ENCODE data around the gene SYT12.
"Not testable (repeated sequence)": the region's sequence is repeated elsewhere in the genome, so short reads cannot be mapped to it uniquely, and the experiment has no call there.

SYT12 gene

GRCh38 chr11:67022961-67023956 is at the start of gene SYT12:
Gene SYT12, plus strand, starts transcription at chr11:67023134. Its CDS starts 7,011 bp downstream, at chr11:67030145.
- DNase-seq (ENCODE audit: low read depth): no peak

DNA sequence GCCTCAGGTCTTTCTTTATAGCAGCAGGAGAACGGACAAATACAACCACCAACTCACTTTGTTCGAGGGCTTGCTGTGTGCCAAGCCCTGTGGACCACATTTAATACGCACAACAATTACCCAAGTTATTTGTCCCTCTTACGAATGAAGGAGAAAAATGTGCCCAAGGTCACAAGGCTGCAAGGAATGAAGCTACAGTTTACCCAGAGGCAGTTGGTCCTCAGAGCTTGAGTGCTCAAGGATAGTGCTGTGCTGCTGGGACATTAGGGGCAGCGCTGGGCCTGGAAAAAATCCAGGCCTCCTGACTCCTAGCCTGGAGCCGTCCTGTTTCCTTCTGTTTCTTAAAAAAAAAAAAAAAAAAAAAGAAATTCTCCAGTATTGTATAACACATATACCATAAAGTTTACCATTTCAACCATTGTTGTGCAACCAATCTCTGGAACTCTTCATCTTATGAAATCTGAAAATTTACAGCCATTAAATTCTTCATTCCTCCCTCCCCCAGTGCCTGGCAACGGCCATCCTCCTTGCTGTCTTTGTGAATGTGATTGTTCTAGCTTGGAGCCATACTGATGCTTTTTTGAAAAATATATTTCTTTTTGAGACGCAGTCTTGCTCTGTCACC is 48.9 kb upstream of the SYT12 start:
- no peak for DNase-seq (ENCODE audit: low read depth)

GRCh38 chr11:66974724-66975404 is 48.1 kb upstream of the SYT12 start, which contains the start of gene C11orf86:
Gene C11orf86, plus strand, starts transcription at chr11:66975304. Its CDS starts 59 bp downstream, at chr11:66975363.
- no peak for DNase-seq (ENCODE audit: low read depth)

- no peak for DNase-seq (ENCODE audit: low read depth)
These were observed 47.4 kb upstream of the SYT12 start for GRCh38 chr11:66975405-66976027.

DNA sequence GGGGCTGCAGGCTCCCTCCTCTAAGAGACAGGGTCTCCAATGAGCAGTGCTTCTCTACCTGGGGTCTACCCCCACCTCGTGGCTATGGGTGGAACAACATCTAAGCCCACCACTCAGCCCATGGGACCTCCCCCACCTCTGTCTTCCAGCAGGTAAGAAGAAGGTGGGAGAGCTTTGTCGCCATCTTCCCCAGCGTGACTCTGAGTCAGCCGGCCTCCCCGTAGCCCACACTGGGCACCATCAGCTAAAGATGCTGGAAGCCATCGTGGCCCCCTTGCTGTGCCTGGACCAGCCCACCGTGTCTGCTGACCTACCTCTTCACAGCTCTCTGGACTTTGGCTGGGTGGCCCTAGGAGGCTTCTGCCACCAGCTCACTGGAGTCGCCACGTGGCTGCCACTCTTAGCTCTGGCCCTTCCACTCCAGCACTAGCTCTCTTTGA is 46.9 kb upstream of the SYT12 start:
- DNase-seq (ENCODE audit: low read depth): no peak

GRCh38 chr11:66976925-66977324 is 46.0 kb upstream of the SYT12 start:
- DNase-seq (ENCODE audit: low read depth): no peak

- no peak for DNase-seq (ENCODE audit: low read depth)
These were observed 44.7 kb upstream of the SYT12 start for GRCh38 chr11:66978229-66978628.

- no peak for DNase-seq (ENCODE audit: low read depth)
These were observed 44.2 kb upstream of the SYT12 start for GRCh38 chr11:66978717-66979116.

GRCh38 chr11:66979336-66979980 is 43.5 kb upstream of the SYT12 start:
- no peak for DNase-seq (ENCODE audit: low read depth)

DNA sequence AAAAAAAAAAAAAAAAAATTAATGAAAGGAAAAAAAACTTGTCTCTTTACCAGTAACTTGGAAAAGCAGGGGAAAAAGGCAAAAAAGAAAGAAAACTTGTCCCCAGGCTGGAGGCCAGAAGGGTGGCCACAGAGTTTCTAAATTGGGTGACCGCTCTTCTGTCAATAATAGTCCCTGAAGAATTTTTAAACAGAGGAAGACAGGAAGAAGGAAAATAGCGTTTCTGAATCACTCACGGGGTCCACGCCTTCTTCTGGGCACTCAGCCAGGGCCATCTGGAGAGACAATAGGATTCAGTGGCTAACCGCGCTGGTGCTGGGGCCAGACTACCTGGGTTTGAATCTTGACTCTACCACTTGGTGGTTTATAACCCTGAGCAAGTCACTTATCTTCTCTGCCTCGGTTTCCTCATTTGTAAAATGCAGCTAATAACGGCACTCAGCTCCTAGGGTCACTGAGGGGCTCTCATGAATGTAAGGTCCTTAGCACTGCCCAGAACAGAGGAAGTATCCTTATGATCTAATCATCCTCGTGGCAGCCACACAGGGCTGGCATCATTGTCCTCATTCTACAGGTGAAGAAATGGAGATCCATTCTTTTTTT is 40.9 kb upstream of the SYT12 start:
- DNase-seq (ENCODE audit: low read depth): peak; percentile 88

DNA sequence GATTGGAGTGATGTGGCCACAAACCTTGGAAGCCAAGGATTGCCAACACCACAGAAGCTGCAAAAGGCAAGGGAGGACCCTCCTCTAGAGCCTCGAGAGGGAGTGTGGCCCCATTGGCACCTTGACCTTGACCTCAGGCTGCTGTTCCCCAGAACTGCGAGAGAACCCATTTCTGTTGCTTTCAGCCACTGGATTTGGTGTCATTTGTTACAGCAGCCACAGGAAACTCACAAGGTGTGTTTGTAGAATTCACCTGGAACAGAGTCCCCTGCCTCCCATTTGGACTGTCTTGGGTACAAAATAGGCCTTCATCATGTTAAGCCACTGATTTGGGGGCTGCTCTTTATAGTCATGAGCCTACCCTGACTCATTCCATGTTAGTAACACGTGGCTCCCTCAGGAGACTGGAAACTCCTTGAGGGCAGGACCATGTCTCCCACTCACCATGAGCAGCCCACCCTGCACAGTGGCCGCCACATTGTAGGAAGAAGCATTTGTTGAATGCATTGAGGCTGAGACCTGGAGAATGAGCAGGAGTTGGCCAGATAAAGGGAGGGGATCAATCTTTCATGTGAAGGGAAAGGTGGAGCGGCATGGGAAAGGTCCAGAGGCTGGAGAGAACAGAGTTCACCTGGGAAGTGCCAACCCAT is 39.5 kb upstream of the SYT12 start:
- DNase-seq (ENCODE audit: low read depth): no peak

- no peak for DNase-seq (ENCODE audit: low read depth)
These were observed 37.3 kb upstream of the SYT12 start for GRCh38 chr11:66985508-66986177.

- no peak for DNase-seq (ENCODE audit: low read depth)
These were observed 36.8 kb upstream of the SYT12 start for GRCh38 chr11:66986178-66986545.

GRCh38 chr11:66987158-66987620 is 35.7 kb upstream of the SYT12 start:
- DNase-seq (ENCODE audit: low read depth): no peak

DNA sequence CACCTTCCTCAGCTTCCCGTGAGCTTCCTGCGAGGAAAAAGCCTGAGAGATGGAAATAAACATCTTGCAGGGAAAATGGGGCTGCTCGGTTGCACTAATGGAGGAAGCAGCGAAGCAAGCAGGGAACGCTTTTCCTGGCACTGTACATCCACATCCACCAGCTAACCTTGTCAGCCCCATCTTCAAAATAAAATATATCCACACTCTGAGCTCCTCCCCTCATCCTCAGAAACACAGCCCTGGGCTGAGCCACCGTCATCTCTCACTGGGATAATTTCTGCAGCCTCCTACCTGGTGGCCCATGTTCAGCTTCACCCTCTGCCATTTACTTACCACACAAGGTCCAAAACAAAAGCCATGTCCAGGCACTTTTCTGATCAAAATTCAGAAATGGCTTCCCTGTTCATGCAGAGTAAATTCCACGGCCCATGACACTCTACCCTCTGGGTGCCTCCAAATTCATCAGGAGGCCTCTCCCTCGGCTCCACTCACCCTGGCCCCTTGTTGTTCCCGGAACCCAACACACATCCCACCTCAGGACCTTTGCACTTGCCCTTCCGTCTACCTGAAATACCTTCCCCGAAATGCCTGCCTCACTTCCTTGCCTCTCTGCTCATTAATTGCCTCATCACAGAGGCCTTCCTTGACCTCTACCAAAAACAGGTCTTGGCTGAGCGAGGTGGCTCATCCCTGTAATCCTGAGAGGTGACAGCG is 34.9 kb upstream of the SYT12 start:
- no peak for DNase-seq (ENCODE audit: low read depth)

- DNase-seq (ENCODE audit: low read depth): not testable (repeated sequence)
These were observed 34.2 kb upstream of the SYT12 start for GRCh38 chr11:66988741-66989140.

GRCh38 chr11:66989360-66989759 is 33.6 kb upstream of the SYT12 start:
- DNase-seq (ENCODE audit: low read depth): not testable (repeated sequence)

DNA sequence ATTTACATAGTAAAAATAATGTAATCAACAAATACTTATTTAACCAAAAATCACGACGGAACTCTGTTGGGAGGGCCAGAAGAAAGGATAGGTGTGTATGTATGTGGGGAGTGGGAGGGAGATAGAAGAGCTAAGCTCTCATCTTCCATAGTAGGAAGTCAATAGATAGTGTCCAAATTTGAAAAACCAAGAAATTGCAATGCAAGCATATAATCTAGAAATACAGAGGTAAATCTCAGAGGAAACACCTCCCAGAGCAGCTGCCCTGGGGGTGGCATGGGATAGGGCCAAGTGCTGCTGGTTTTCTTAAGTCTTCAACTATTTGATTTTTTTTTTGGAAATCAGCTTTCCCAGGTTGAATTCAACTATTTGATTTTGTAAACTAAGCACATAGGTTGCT is 30.9 kb upstream of the SYT12 start:
- no peak for DNase-seq (ENCODE audit: low read depth)

DNA sequence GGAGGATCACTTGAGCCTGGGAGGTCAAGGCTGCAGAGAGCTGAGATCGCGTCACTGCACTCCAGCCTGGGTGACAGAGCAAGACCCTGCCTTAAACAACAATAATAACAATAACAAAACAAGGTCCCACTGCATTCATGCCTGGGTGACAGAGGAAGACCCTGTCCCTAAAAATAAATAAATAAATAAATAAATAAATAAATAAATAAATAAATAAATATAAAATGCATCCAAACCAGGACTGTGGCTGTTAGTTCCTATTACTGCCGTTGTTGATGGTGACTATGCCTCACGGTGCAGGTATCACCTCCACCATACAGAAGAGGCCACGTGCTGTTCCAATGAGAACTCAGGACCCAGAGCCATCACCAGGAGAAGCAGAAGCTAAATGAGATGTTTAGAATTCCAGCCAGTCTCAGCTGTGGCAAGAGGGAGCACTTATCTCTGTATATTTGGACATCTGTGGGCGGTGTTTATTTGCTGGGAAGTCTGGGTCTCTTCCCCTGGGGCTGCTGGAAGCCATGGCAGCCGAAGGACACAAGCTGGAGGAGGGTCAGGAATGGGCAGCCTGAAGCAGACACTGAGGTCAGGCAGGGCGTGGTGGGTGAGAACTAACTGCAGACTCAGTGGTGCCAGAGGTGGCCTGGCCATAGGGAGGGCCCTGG is 26.2 kb upstream of the SYT12 start:
- no peak for DNase-seq (ENCODE audit: low read depth)

All from HS-5 (cell line).